Hepatocyte (in vitro differentiated cells): Measurements from ENCODE around the gene HERPUD1. TPM values are rescaled to one million over a fixed set of nuclear protein-coding genes. Genes with fewer than 3 reads are reported as not detected.

ENCODE experiments used
- DNase-seq: peaks from one replicate; pipeline ENCODE4 v3.0.0-alpha.2; 2016; ENCODE audit warnings: low spot score
- H2AFZ ChIP-seq: fragments of 200-600 bp; sonication (generic); 2 replicates; pipeline ENCODE4 v1.6.0; 2016; ENCODE audit warnings: antibody characterized with exemption, mild to moderate bottlenecking
- H3K27ac ChIP-seq: fragments of 200-600 bp; sonication (generic); 2 replicates; pipeline ENCODE4 v1.5.1; 2016; ENCODE audit warnings: mild to moderate bottlenecking
- H3K27me3 ChIP-seq: fragments of 200-600 bp; sonication (generic); 2 replicates; pipeline ENCODE4 v1.6.1; 2016
- H3K36me3 ChIP-seq: fragments of 200-600 bp; sonication (generic); replicated peaks from 2 replicates; pipeline ENCODE4 v1.5.1; 2016; ENCODE audit warnings: low read depth; ENCODE audit not compliant: insufficient read depth
- H3K4me1 ChIP-seq: fragments of 200-600 bp; sonication (generic); 2 replicates; pipeline ENCODE4 v1.5.1; 2016; ENCODE audit warnings: mild to moderate bottlenecking, moderate library complexity; ENCODE audit not compliant: insufficient read depth
- H3K4me2 ChIP-seq: fragments of 200-600 bp; sonication (generic); 2 replicates; pipeline ENCODE4 v1.6.0; 2016
- H3K4me3 ChIP-seq: fragments of 200-600 bp; sonication (generic); 2 replicates; pipeline ENCODE4 v1.5.1; 2016; ENCODE audit warnings: mild to moderate bottlenecking
- H3K79me2 ChIP-seq: fragments of 200-600 bp; sonication (generic); 2 replicates; pipeline ENCODE4 v1.6.0; 2017; ENCODE audit warnings: mild to moderate bottlenecking
- H3K9me2 ChIP-seq: fragments of 200-600 bp; sonication (generic); replicated peaks from 2 replicates; pipeline ENCODE4 v1.6.0; 2017; ENCODE audit warnings: mild to moderate bottlenecking; ENCODE audit not compliant: insufficient read depth
- H3K9me3 ChIP-seq: fragments of 200-600 bp; sonication (generic); 2 replicates; pipeline ENCODE4 v1.5.1; 2016; ENCODE audit warnings: low read depth, mild to moderate bottlenecking
- H4K20me1 ChIP-seq: fragments of 200-600 bp; sonication (generic); 2 replicates; pipeline ENCODE4 v1.6.0; 2016; ENCODE audit warnings: mild to moderate bottlenecking; ENCODE audit not compliant: insufficient read depth, poor library complexity, severe bottlenecking
- CTCF ChIP-seq: fragments of 200-600 bp; sonication (generic); IDR thresholded peaks from 2 replicates; pipeline ENCODE4 v1.5.1; 2016; ENCODE audit warnings: antibody characterized with exemption, mild to moderate bottlenecking; ENCODE audit not compliant: poor library complexity
- EZH2 ChIP-seq: fragments of 200-600 bp; sonication (generic); IDR thresholded peaks from 2 replicates; pipeline ENCODE4 v1.6.1; 2016; ENCODE audit warnings: antibody characterized with exemption, mild to moderate bottlenecking, borderline replicate concordance
- EZH2phosphoT487 ChIP-seq: fragments of 200-600 bp; sonication (generic); IDR thresholded peaks from one replicate; pipeline ENCODE4 v1.6.1; 2018; ENCODE audit warnings: antibody characterized with exemption, mild to moderate bottlenecking, low read depth, moderate library complexity; ENCODE audit not compliant: unreplicated experiment, severe bottlenecking
- WGBS: methylation state at CpG from one replicate; pipeline ENCODE4 v1.1.6; 2016; ENCODE audit warnings: low lambda C conversion rate; ENCODE audit errors: missing lambda C conversion rate; 5-methylcytosine and 5-hydroxymethylcytosine counted together
- polyA plus RNA-seq: library from polyadenylated mRNA; unstranded; fragments of >200 nt; fragmentation: Nextera tagmentation; extraction: Ambion mirVana; gene quantifications from 2 replicates; pipeline ENCODE4 v1.2.1, GENCODE V29; 2016
- total RNA-seq: library from RNA; depleted of rRNA; stranded (reverse); fragments of >200 nt; gene quantifications from 2 replicates; pipeline ENCODE4 v1.2.3, GENCODE V29; 2014

Gene HERPUD1
- total and polyA plus RNA-seq, 2 experiments from 2014 or later: 199 to 253 TPM

- TF ChIP-seq CTCF (no peak), EZH2phosphoT487 (no peak), EZH2 (no peak)
- no peaks in the 10 kb centered on the region for H3K27me3 ChIP-seq
- H3K4me3 ChIP-seq: no peak overlapping the region
Measured at GRCh38 chr16:56885446-56886162, 46.3 kb upstream of the HERPUD1 start.

GRCh38 chr16:56886296-56886695 lies 45.6 kb upstream of the HERPUD1 start:
- Histone ChIP-seq H3K9me3 (no peaks in the 10 kb centered on the region), H3K4me2 (no peak overlapping the region), H4K20me1 (no peaks in the 10 kb centered on the region), H3K27ac (no peak overlapping the region), H3K79me2 (no peaks in the 10 kb centered on the region), H3K36me3 (no peaks in the 10 kb centered on the region), H3K27me3 (no peaks in the 10 kb centered on the region), H3K9me2 (no peaks in the 10 kb centered on the region), H2AFZ (no peak overlapping the region), H3K4me3 (no peak overlapping the region), H3K4me1 (no peaks in the 10 kb centered on the region)
- TF ChIP-seq EZH2phosphoT487: no peak
- no peak for TF ChIP-seq CTCF
- TF ChIP-seq EZH2: no peak
- WGBS: 94% methylated on average over 11 of the region's 12 CpGs
- no peak for DNase-seq

More at GRCh38 chr16:56885446-56886162, 46.3 kb upstream of the HERPUD1 start:
- no peak overlapping the region for H3K4me2 ChIP-seq
- no peak for DNase-seq
- H3K36me3 ChIP-seq: no peaks in the 10 kb centered on the region
- no peak overlapping the region for H2AFZ ChIP-seq
- no peaks in the 10 kb centered on the region for H3K9me3 ChIP-seq
- 88% methylated on average over 9 of the region's 9 CpGs for WGBS
- no peaks in the 10 kb centered on the region for H3K4me1 ChIP-seq
- no peaks in the 10 kb centered on the region for H4K20me1 ChIP-seq
- H3K9me2 ChIP-seq: no peaks in the 10 kb centered on the region
- H3K79me2 ChIP-seq: no peaks in the 10 kb centered on the region
- H3K27ac ChIP-seq: no peak overlapping the region

- Histone ChIP-seq H3K27me3 (no peaks in the 10 kb centered on the region), H3K4me3 (no peak overlapping the region), H3K9me3 (no peaks in the 10 kb centered on the region), H3K9me2 (no peaks in the 10 kb centered on the region), H3K79me2 (no peaks in the 10 kb centered on the region), H4K20me1 (no peaks in the 10 kb centered on the region), H2AFZ (no peak overlapping the region), H3K4me1 (no peaks in the 10 kb centered on the region), H3K4me2 (no peak overlapping the region), H3K36me3 (no peaks in the 10 kb centered on the region), H3K27ac (no peak overlapping the region)
- 94% methylated on average over 9 of the region's 9 CpGs for WGBS
- TF ChIP-seq CTCF: no peak
- TF ChIP-seq EZH2phosphoT487: no peak
- no peak for TF ChIP-seq EZH2
- DNase-seq: no peak
Measured at GRCh38 chr16:56886826-56887225, 45.1 kb upstream of the HERPUD1 start.
